Duodenal mucosa (tissue), 2 donors: ENCODE results near the gene PLCB1.
A peak's percentile ranks its signal among the peaks of the same experiment; 100 is the strongest.
"Not testable (repeated sequence)": the region's sequence is repeated elsewhere in the genome, so short reads cannot be mapped to it uniquely, and the experiment has no call there.

Experiments used
- H3K27ac ChIP-seq: one replicate; pipeline ENCODE4 v1.7.0; 2013; ENCODE audit warnings: low read depth, low read length
- H3K27me3 ChIP-seq, 2 donors: one replicate each; pipeline ENCODE4 v1.7.0; 2013; ENCODE audit warnings: low read length in 2 of 2, control low read depth in 1 of 2; ENCODE audit not compliant: insufficient read depth in 2 of 2, control insufficient read depth in 1 of 2
- H3K36me3 ChIP-seq, 2 donors: one replicate each; pipeline ENCODE4 v1.7.0; 2013; ENCODE audit warnings: low read length in 2 of 2, control low read depth in 1 of 2; ENCODE audit not compliant: insufficient read depth in 2 of 2, control insufficient read depth in 1 of 2
- H3K4me1 ChIP-seq, 2 donors: one replicate each; pipeline ENCODE4 v1.7.0; 2013; ENCODE audit warnings: low read length in 2 of 2, control low read depth in 1 of 2; ENCODE audit not compliant: insufficient read depth in 2 of 2, control insufficient read depth in 1 of 2
- H3K4me3 ChIP-seq, 2 donors: one replicate each; pipeline ENCODE4 v1.7.0; 2013; ENCODE audit warnings: low read length in 2 of 2, low read depth in 1 of 2
- H3K9ac ChIP-seq, 2 donors: one replicate each; pipeline ENCODE4 v1.7.0; 2013; ENCODE audit warnings: low read length in 2 of 2, low read depth in 1 of 2
- H3K9me3 ChIP-seq, 2 donors: one replicate each; pipeline ENCODE4 v1.7.0; 2013; ENCODE audit warnings: low read length in 2 of 2, control low read depth in 1 of 2; ENCODE audit not compliant: control insufficient read depth in 1 of 2

Gene PLCB1

DNA sequence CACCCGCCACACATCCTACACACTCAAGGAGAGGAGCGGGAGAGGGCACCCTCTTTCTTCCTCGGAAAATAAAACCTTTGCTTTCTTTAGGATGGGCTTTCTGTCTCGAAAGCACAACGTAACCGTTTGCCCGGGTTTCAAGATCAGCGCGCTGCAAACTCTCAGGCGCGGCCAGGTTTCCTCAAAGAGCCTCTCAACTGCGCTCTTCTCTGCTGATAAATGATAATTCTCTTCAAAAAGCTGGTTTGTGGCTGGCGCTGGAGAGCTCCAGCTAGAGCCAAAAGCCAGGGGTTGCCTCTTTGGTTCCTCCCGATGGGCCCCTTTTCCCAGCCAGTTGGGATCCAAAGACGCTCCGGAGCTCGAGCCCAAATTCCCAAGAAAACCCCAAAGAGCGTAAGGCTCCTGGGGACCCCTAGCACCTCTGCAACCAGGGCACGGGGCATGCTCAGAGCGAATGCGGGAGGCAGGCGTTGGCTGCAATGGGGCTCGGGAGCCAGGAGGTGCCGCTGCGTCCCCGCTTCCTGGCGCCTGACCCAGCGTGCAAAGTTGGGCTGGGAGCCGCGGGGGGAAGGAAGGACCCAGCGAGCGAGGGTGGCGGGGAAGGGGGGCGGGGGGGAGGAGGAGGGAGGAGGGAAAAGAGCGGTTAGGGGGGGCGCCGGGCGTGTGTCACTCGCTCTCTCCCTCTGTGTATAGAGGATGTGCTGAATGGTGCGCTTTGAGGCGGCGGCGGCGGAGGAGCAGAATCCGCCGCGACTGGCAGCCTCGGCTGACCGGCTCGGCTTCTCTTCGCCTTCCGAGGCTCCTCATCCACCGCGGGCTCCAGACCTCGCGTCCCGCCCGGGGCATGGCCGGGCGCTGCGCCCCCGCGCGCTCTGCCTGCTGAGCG is at the start of gene PLCB1:
Gene PLCB1, plus strand, starts transcription at position 669 of the 886 bp plus-strand sequence. CDS start 386 bp downstream, outside the sequence.
- H3K9me3 ChIP-seq = no peaks in the 10 kb centered on the region
- peaks cover 3 to 6% of the 10 kb centered on the region in 2 donors for H3K27me3 ChIP-seq
- peak within 1 kb of the TSS; percentile 62 to 67 for H3K4me3 ChIP-seq
- H3K36me3 ChIP-seq = no peaks in the 10 kb centered on the region
- H3K9ac ChIP-seq = peak within 1 kb of the TSS; percentile 20 to 43
- H3K4me1 ChIP-seq = peaks cover 0 to 12% of the 10 kb centered on the region in 2 donors
- no peak within 1 kb of the TSS for H3K27ac ChIP-seq

- no peak overlapping the region for H3K9ac ChIP-seq
- no peaks in the 10 kb centered on the region for H3K36me3 ChIP-seq
- no peaks in the 10 kb centered on the region for H3K27me3 ChIP-seq
- H3K4me1 ChIP-seq = no peaks in the 10 kb centered on the region
- no peak overlapping the region for H3K27ac ChIP-seq
- no peaks in the 10 kb centered on the region for H3K9me3 ChIP-seq
- no peak overlapping the region for H3K4me3 ChIP-seq
Measured at GRCh38 chr20:8082989-8083388, 49.1 kb upstream of the PLCB1 start.

GRCh38 chr20:8089668-8090067 is 42.4 kb upstream of the PLCB1 start:
- Histone ChIP-seq H3K9me3 (no peaks in the 10 kb centered on the region), H3K4me1 (no peaks in the 10 kb centered on the region), H3K27ac (no peak overlapping the region)

GRCh38 chr20:8094415-8094818 is 37.6 kb upstream of the PLCB1 start:
- Histone ChIP-seq H3K9me3 (no peaks in the 10 kb centered on the region), H3K27me3 (peaks cover 0 to 2% of the 10 kb centered on the region in 2 donors), H3K4me3 (no peak overlapping the region), H3K9ac (no peak overlapping the region), H3K4me1 (no peaks in the 10 kb centered on the region), H3K36me3 (no peaks in the 10 kb centered on the region), H3K27ac (no peak overlapping the region)

More at GRCh38 chr20:8089668-8090067, 42.4 kb upstream of the PLCB1 start:
- Histone ChIP-seq H3K9ac (no peak overlapping the region), H3K4me3 (no peak overlapping the region), H3K36me3 (no peaks in the 10 kb centered on the region), H3K27me3 (peaks cover 0 to 2% of the 10 kb centered on the region in 2 donors)

DNA sequence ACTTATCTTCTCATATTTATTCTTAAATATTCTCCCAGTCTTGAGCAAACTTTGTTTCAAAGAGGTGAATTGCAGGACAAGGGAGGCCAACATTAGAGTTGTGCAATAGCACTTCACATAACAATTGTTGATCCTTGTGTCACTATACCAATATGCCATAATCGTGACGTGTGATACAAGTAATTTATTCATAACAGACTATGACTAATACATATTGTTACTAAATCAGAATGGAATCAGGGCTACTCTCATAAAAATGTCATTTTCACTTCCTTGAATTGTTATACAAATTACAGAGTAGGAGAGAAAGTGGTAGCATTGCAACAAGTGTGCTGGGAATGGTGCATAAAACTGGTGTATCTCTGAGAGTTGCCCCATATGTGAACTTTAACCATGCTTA is 37.2 kb upstream of the PLCB1 start:
- Histone ChIP-seq H3K4me3 (no peak overlapping the region), H3K9ac (no peak overlapping the region), H3K9me3 (no peaks in the 10 kb centered on the region), H3K27ac (no peak overlapping the region), H3K4me1 (no peaks in the 10 kb centered on the region), H3K27me3 (no peaks in the 10 kb centered on the region), H3K36me3 (no peaks in the 10 kb centered on the region)

DNA sequence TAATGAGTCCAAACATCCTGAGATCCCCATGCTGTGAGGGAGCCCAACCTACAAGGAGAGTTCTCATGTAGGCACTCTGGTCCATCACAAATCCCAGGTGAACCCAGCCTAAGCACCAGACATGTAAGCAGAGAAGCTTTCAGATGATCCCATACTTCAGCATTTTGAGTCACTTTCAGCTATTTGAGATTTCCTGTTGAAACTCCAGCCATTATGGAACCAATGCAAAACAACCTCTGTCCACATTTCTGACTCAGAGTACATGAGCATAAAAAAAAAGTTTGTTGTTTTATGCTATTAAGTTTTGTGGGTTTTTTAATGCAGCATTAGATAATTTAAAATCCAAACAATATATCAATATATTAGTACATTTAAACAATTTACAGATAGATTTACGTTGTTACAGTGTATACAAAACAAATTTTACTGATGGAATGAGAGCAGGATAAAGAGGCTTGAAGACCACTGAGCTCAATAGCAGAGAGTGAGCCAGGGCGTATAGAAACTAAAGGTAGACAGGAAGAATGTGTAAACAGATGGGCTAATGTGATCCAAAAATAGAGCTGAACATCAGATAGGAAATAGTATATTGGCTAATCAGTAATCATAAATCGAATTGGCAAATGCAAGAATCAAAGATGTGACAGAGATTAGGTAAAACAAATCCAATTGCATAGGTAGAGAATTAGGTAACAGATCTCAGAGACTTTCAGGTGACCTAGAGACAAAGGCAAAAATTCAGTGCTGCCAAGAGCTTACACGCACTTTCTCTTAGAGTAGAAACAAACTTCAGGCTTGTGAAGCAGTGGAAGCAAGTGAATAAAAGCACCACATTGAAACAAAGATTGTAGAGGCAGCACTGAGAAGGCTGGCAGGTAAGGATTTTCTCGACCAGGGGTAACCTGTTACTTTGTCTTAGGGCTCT is 36.2 kb upstream of the PLCB1 start:
- H3K36me3 ChIP-seq = no peaks in the 10 kb centered on the region
- H3K9me3 ChIP-seq = no peaks in the 10 kb centered on the region
- no peaks in the 10 kb centered on the region for H3K27me3 ChIP-seq
- no peaks in the 10 kb centered on the region for H3K4me1 ChIP-seq
- no peak overlapping the region for H3K27ac ChIP-seq
- no peak overlapping the region for H3K4me3 ChIP-seq
- H3K9ac ChIP-seq = no peak overlapping the region

DNA sequence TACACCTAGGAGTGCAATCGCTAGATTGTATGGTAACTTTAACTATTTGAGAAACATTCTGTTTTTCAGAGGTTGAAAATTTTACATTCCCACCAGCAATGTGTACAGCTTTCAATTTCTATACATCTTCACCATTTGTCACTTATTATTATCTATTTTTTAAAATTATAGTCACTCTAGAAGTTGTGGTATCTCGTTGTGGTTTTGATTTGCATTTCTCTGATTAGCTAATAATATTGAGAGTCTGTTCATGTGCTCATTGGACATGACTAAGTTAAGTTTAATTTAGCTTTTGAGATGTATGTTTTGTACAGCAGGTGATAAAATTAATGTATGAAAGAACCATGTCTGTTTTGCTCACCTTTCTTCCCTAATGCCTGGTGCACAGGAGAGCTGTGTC is 34.8 kb upstream of the PLCB1 start:
- no peak overlapping the region for H3K9ac ChIP-seq
- no peaks in the 10 kb centered on the region for H3K36me3 ChIP-seq
- H3K4me1 ChIP-seq = no peaks in the 10 kb centered on the region
- no peaks in the 10 kb centered on the region for H3K27me3 ChIP-seq
- H3K9me3 ChIP-seq = no peaks in the 10 kb centered on the region
- no peak overlapping the region for H3K27ac ChIP-seq
- H3K4me3 ChIP-seq = no peak overlapping the region

DNA sequence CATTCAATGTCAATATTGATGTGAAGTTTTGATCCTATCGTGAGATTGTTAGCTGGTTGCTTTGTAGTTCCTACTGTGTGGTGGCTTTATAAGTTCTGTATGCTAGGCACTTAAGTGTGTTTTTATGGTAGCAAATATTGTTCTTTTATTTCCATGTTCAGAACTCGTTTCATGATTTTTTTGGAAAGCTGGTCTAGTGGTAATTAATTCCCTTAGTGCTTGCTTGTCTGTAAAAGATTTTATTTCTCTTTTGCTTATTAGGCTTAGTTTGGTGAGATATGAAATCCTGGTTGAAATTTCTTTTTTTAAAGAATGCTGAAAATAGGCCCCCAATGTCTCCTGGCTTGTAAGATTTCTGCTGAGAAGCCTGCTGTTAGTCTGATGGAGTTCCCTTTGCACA is 27.8 kb upstream of the PLCB1 start:
- no peak overlapping the region for H3K27ac ChIP-seq
- peaks cover 9 to 10% of the 10 kb centered on the region in 2 donors for H3K9me3 ChIP-seq
- H3K27me3 ChIP-seq = no peaks in the 10 kb centered on the region
- H3K9ac ChIP-seq = no peak overlapping the region
- H3K4me3 ChIP-seq = no peak overlapping the region
- H3K4me1 ChIP-seq = no peaks in the 10 kb centered on the region
- H3K36me3 ChIP-seq = no peaks in the 10 kb centered on the region

DNA sequence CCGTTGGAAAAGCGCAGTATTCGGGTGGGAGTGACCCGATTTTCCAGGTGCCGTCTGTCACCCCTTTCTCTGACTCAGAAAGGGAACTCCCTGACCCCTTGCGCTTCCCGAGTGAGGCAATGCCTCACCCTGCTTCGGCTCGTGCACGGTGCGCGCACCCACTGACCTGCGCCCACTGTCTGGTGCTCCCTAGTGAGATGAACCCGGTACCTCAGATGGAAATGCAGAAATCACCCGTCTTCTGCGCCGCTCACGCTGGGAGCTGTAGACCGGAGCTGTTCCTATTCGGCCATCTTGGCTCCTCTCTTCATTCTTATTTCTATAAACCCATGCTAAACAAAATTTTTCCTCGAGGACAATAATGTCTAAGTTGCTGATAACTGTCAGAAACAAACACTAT is 17.5 kb upstream of the PLCB1 start:
- not testable (repeated sequence) for H3K9ac ChIP-seq, H3K36me3 ChIP-seq, H3K4me1 ChIP-seq, H3K9me3 ChIP-seq, H3K27ac ChIP-seq, H3K27me3 ChIP-seq, H3K4me3 ChIP-seq

DNA sequence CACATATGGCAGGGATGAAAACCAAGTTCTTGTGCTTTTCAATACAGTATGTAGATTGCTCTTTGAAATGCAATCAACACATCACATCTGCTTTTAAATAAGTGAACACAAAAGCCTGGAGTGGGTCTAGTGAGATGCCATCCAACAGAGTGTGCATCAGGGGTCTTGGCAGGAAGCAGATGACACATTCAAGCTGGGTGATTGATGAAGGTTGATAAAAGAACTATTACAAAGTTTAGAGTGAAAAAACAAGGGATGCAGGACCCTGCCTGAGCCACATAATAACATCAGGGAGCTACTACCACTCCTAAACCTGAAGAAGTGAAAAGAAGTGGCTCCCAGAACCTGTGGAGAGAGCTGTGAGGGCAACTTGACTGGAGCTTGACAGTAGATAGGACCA is 16.6 kb upstream of the PLCB1 start:
- no peak overlapping the region for H3K27ac ChIP-seq
- no peak overlapping the region for H3K4me3 ChIP-seq
- H3K9me3 ChIP-seq = no peaks in the 10 kb centered on the region
- H3K4me1 ChIP-seq = no peaks in the 10 kb centered on the region
- H3K9ac ChIP-seq = no peak overlapping the region
- H3K36me3 ChIP-seq = no peaks in the 10 kb centered on the region
- H3K27me3 ChIP-seq = no peaks in the 10 kb centered on the region
